ENCODE measurements around the gene ELMO3.

Gene ELMO3

GRCh38 chr16:67199011-67199807 lies at the start of gene ELMO3:
Gene ELMO3 (plus strand): TSS chr16:67199131. CDS start chr16:67199327, 196 bp downstream.
- no peak for ATAC-seq

GRCh38 chr16:67149276-67150046 lies 49.5 kb upstream of the ELMO3 start:
- no peak for ATAC-seq
- TF ChIP-seq ZC3H10 (CRISPR knock-in tag; IDR thresholded peaks at IDR 0.05) (no peak), ZNF8 (CRISPR knock-in tag; IDR thresholded peaks at IDR 0.05) (no peak), ZFP3 (CRISPR knock-in tag; IDR thresholded peaks at IDR 0.05) (peak; percentile 86; the same call in 1 of the 2 replicates)

More at GRCh38 chr16:67199011-67199807, at the start of gene ELMO3:
- TF ChIP-seq ZFP30 (CRISPR knock-in tag; IDR thresholded peaks at IDR 0.05) = no peak

- TF ChIP-seq TOX (CRISPR knock-in tag; IDR thresholded peaks at IDR 0.05; ENCODE audit: borderline replicate concordance) (no peak), ZFP30 (CRISPR knock-in tag; IDR thresholded peaks at IDR 0.05) (no peak), ZNF8 (CRISPR knock-in tag; IDR thresholded peaks at IDR 0.05) (no peak), ZFP3 (CRISPR knock-in tag; IDR thresholded peaks at IDR 0.05) (0 out of 2 replicates have a peak, but pooled peaks have one; percentile 21), RARB (CRISPR knock-in tag; IDR thresholded peaks at IDR 0.05) (no peak)
- TF ChIP-seq, protein P1, sequence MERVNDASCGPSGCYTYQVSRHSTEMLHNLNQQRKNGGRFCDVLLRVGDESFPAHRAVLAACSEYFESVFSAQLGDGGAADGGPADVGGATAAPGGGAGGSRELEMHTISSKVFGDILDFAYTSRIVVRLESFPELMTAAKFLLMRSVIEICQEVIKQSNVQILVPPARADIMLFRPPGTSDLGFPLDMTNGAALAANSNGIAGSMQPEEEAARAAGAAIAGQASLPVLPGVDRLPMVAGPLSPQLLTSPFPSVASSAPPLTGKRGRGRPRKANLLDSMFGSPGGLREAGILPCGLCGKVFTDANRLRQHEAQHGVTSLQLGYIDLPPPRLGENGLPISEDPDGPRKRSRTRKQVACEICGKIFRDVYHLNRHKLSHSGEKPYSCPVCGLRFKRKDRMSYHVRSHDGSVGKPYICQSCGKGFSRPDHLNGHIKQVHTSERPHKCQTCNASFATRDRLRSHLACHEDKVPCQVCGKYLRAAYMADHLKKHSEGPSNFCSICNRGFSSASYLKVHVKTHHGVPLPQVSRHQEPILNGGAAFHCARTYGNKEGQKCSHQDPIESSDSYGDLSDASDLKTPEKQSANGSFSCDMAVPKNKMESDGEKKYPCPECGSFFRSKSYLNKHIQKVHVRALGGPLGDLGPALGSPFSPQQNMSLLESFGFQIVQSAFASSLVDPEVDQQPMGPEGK (CRISPR knock-in tag; IDR thresholded peaks at IDR 0.05; ENCODE audit: borderline replicate concordance) = peak; percentile 51; the same call in 1 of the 2 replicates
- ATAC-seq = peak; percentile 62
Observed at GRCh38 chr16:67150047-67150832, 48.7 kb upstream of the ELMO3 start.

- no peak for TF ChIP-seq CSDC2 (CRISPR knock-in tag; IDR thresholded peaks at IDR 0.05)
- peak; percentile 15; the same call in 1 of the 2 replicates for TF ChIP-seq TCF4 (CRISPR knock-in tag; IDR thresholded peaks at IDR 0.05; ENCODE audit: borderline replicate concordance)
- ATAC-seq = peak; percentile 76
Observed at GRCh38 chr16:67150833-67151396, 48.0 kb upstream of the ELMO3 start, which contains the start of gene B3GNT9. Gene B3GNT9 (minus strand): TSS chr16:67150998. CDS start chr16:67150485, 513 bp downstream.

DNA sequence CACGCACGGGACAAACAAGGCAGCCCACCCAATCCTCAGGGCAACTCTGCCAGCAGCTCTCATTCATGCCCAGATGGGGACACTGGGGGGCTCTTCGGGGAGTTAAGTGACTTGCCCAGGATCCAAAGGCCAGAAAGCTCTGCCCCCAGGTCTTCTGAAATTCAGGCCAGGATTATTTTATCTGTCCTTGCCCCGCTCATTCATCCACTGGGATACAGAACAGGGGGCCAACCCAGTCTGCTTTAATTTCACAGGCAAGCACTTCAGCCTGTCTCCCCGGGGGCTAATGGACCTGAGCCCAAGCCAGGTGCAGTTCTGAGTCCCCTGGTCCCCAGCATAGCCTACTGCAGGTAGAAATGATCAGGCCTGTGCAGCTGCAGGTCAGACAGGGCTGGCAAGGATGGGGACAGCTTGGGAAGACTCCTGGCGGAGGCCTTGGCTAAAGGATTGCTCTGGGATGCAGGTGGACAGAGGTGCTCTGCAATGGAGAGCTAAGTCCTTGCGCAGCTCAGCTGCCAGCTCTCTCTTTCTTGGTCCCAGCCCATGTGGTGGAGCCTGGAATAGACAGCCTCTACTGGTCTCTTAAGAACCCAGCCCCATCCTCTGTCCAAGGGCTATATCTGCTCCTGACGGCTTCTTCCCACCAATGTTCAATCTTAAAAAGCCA lies 47.4 kb upstream of the ELMO3 start:
- 0 out of 3 replicates have a peak, but pooled peaks have one; percentile 1 for ATAC-seq
- TF ChIP-seq, protein P2, sequence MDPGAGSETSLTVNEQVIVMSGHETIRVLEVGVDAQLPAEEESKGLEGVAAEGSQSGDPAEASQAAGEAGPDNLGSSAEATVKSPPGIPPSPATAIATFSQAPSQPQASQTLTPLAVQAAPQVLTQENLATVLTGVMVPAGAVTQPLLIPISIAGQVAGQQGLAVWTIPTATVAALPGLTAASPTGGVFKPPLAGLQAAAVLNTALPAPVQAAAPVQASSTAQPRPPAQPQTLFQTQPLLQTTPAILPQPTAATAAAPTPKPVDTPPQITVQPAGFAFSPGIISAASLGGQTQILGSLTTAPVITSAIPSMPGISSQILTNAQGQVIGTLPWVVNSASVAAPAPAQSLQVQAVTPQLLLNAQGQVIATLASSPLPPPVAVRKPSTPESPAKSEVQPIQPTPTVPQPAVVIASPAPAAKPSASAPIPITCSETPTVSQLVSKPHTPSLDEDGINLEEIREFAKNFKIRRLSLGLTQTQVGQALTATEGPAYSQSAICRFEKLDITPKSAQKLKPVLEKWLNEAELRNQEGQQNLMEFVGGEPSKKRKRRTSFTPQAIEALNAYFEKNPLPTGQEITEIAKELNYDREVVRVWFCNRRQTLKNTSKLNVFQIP (CRISPR knock-in tag; IDR thresholded peaks at IDR 0.05; ENCODE audit: borderline replicate concordance, low read depth) = no peak
- TF ChIP-seq TCF4 (CRISPR knock-in tag; IDR thresholded peaks at IDR 0.05; ENCODE audit: borderline replicate concordance) = no peak
- no peak for TF ChIP-seq OSR1 (CRISPR knock-in tag; IDR thresholded peaks at IDR 0.05)
- no peak for TF ChIP-seq ZNF70 (CRISPR knock-in tag; IDR thresholded peaks at IDR 0.05)
- no peak for TF ChIP-seq CSRNP3 (CRISPR knock-in tag; IDR thresholded peaks at IDR 0.05)

Measured in SK-N-SH treated with all-trans-retinoic acid at 6 μM for 48 hours (cell line).